HepG2 (cell line): ENCODE data around the gene ADGRL3. TPM values are rescaled to one million over a fixed set of nuclear protein-coding genes. Genes with fewer than 3 reads are reported as not detected.

Experiments
- ATAC-seq: fragments of 200-7000 bp; cut with Tn5 transposase; 3 replicates; pipeline ENCODE4 v1.9.1; 2020; ENCODE audit warnings: mild to moderate bottlenecking, moderate library complexity
- BruUV-seq: library from RNA; stranded (reverse); fragments of 400-500 nt; replicated peaks from 2 replicates; lab custom pipeline; 2021; lab: Mats Ljungman, UMichigan
- CTCF ChIA-PET: fragments of 300-600 bp; formaldehyde crosslinking; extraction: SDS; loops from one replicate; lab custom pipeline; 2021; ENCODE audit warnings: low total read pairs, inconsistent platforms, low intra/inter-chr PET ratio; lab: Yijun Ruan, JAX
- POLR2A ChIA-PET: fragments of 350-600 bp; sonication (Branson Sonifier 250); formaldehyde crosslinking; loops from one replicate; lab custom pipeline; 2020; ENCODE audit warnings: antibody characterized with exemption, inconsistent platforms; lab: Yijun Ruan, JAX
- DNase-seq: peaks from one replicate; pipeline ENCODE4 v3.0.0-alpha.2; 2015; ENCODE audit warnings: low spot score
- FAIRE-seq: peaks from 3 replicates; lab custom pipeline; 2011; peaks lifted over from hg19 to GRCh38; lab: Jason Lieb, UNC
- H2AFZ ChIP-seq: one replicate; pipeline ENCODE4 v1.6.1; 2011; ENCODE audit warnings: low read length, inconsistent platforms
- H3K27ac ChIP-seq: fragments of 300-600 bp; 3 replicates; pipeline ENCODE4 v1.8.0; 2011; ENCODE audit warnings: mixed run types, mild to moderate bottlenecking, mixed read lengths, low read length, inconsistent platforms; ENCODE audit not compliant: insufficient read depth; ENCODE audit errors: extremely low read length
- H3K27me3 ChIP-seq, 2 experiments: fragments of 200-600 bp in 1 of 2; 2 replicates in 1 of 2; 3 replicates in 1 of 2; pipeline versions ENCODE4 v1.6.0 to v1.8.0; 2011; ENCODE audit warnings: low read length in 2 of 2, mild to moderate bottlenecking in 2 of 2, moderate library complexity in 2 of 2, inconsistent platforms in 1 of 2; ENCODE audit not compliant: insufficient read depth in 2 of 2, control insufficient read depth in 1 of 2
- H3K36me3 ChIP-seq, 2 experiments: fragments of 200-600 bp in 1 of 2; replicated peaks in 1 of 2; 2 replicates in 1 of 2; 3 replicates in 1 of 2; pipeline versions ENCODE4 v1.5.1 to v1.8.0; 2011; ENCODE audit warnings: low read length in 2 of 2, inconsistent platforms in 1 of 2; ENCODE audit not compliant: insufficient read depth in 2 of 2, control insufficient read depth in 1 of 2
- H3K4me1 ChIP-seq: 2 replicates; pipeline ENCODE4 v1.5.1; 2012; ENCODE audit warnings: low read length, inconsistent platforms; ENCODE audit not compliant: insufficient read depth
- H3K4me2 ChIP-seq: 2 replicates; pipeline ENCODE4 v1.6.0; 2011; ENCODE audit warnings: low read depth, low read length, inconsistent platforms
- H3K4me3 ChIP-seq, 3 experiments: fragments of 200-600 bp in 1 of 3; sonication (generic), shearing (Covaris generic) in 1 of 3; replicated peaks in 1 of 3; 2 replicates each; pipeline ENCODE4 v1.5.1; 2011 to 2016; ENCODE audit warnings: low read length in 3 of 3, inconsistent platforms in 2 of 3, low read depth in 2 of 3, mild to moderate bottlenecking in 2 of 3, control low read depth in 1 of 3, mixed read lengths in 1 of 3; ENCODE audit not compliant: insufficient read depth in 1 of 3
- H3K79me2 ChIP-seq: one replicate; pipeline ENCODE4 v1.6.1; 2011; ENCODE audit warnings: low read length, inconsistent platforms; ENCODE audit not compliant: insufficient read depth
- H3K9ac ChIP-seq: 2 replicates; pipeline ENCODE4 v1.6.0; 2011; ENCODE audit warnings: mild to moderate bottlenecking, low read depth, low read length, inconsistent platforms; ENCODE audit not compliant: insufficient read depth
- H3K9me3 ChIP-seq: 2 replicates; pipeline ENCODE4 v1.5.1; 2012; ENCODE audit warnings: mild to moderate bottlenecking, low read length
- H4K20me1 ChIP-seq: 2 replicates; pipeline ENCODE4 v1.6.0; 2011; ENCODE audit warnings: inconsistent platforms, mild to moderate bottlenecking, low read length, moderate library complexity; ENCODE audit not compliant: insufficient read depth
- CEBPG ChIP-seq: IDR thresholded peaks from 2 replicates; pipeline ENCODE4 v1.6.1; 2016
- ELF1 ChIP-seq: sonication (generic); formaldehyde crosslinking; IDR thresholded peaks from 2 replicates; pipeline ENCODE4 v1.4.0; 2020; ENCODE audit warnings: missing genetic modification reagents
- HDAC2 ChIP-seq: sonication (generic); formaldehyde crosslinking; IDR thresholded peaks from 2 replicates; pipeline ENCODE4 v1.4.0; 2020; ENCODE audit warnings: missing genetic modification reagents
- NR2F6 ChIP-seq, 2 experiments: IDR thresholded peaks; 2 replicates each; pipeline ENCODE4 v1.6.1; 2016; ENCODE audit warnings: antibody characterized with exemption in 1 of 2, mild to moderate bottlenecking in 1 of 2
- PCBP2 ChIP-seq: fragments of 200-400 bp; formaldehyde crosslinking; optimal IDR thresholded peaks from 2 replicates; pipeline ENCODE3; 2018; ENCODE audit warnings: low read length, low read depth; ENCODE audit not compliant: poor library complexity, severe bottlenecking
- RBM39 ChIP-seq: fragments of 200-400 bp; formaldehyde crosslinking; IDR thresholded peaks from one replicate; pipeline ENCODE4 v1.6.1; 2018; ENCODE audit warnings: antibody characterized with exemption, mild to moderate bottlenecking, low read depth, low read length; ENCODE audit not compliant: poor library complexity, severe bottlenecking
- SNRNP70 ChIP-seq: fragments of 200-400 bp; formaldehyde crosslinking; IDR thresholded peaks from 2 replicates; pipeline ENCODE4 v1.6.1; 2017; ENCODE audit warnings: mild to moderate bottlenecking, low read depth, low read length, moderate library complexity
- XBP1 ChIP-seq: sonication (generic); formaldehyde crosslinking; IDR thresholded peaks from 2 replicates; pipeline ENCODE4 v1.5.0; 2020; ENCODE audit warnings: missing genetic modification reagents
- ZNF329 ChIP-seq: sonication (generic); formaldehyde crosslinking; IDR thresholded peaks from 2 replicates; pipeline ENCODE4 v1.9.0; 2021; ENCODE audit warnings: low read depth, mild to moderate bottlenecking, missing genetic modification reagents
- ZNF44 ChIP-seq: sonication (generic); formaldehyde crosslinking; IDR thresholded peaks from 2 replicates; pipeline ENCODE4 v1.5.1; 2020; ENCODE audit warnings: mild to moderate bottlenecking, missing genetic modification reagents
- ZNF605 ChIP-seq: sonication (generic); formaldehyde crosslinking; IDR thresholded peaks from 2 replicates; pipeline ENCODE4 v1.8.0; 2022; ENCODE audit warnings: mild to moderate bottlenecking, missing genetic modification reagents
- ZSCAN9 ChIP-seq: IDR thresholded peaks from 2 replicates; pipeline ENCODE4 v1.6.1; 2016; ENCODE audit warnings: borderline replicate concordance
- WGBS: methylation state at CpG from one replicate; pipeline ENCODE4 v1.1.6; 2017; ENCODE audit warnings: low lambda C conversion rate; 5-methylcytosine and 5-hydroxymethylcytosine counted together
- in situ Hi-C: cut with HindIII; loops from 2 replicates; pipeline ENCODE4 v1.10.0; 2017; ENCODE audit warnings: low pct_unique_long_range_greater_than_20kb; ENCODE audit not compliant: extremely low pct_ligation_motif_present
- intact Hi-C: fragments of 100-400 bp; cut with micrococcal nuclease; formaldehyde crosslinking; loops from one replicate; pipeline ENCODE4 v1.10.0; 2022; ENCODE audit not compliant: unreplicated experiment
- polyA plus RNA-seq, 8 experiments: library from polyadenylated mRNA; depleted of rRNA in 3 of 8; stranded (reverse) in 7 of 8; unstranded in 1 of 8; fragments of >200 nt; fragmentation: Illumina TruSeq in 4 of 8; extraction: Trizol in 4 of 8; gene quantifications; 2 replicates each; pipeline versions ENCODE4 v1.2.1 to v1.2.3, GENCODE V29; 2011 to 2016; ENCODE audit warnings: low read depth in 4 of 8, missing spikeins in 1 of 8, mixed read lengths in 1 of 8; ENCODE audit not compliant: insufficient read depth in 1 of 8
- total RNA-seq, 5 experiments: library from RNA; depleted of rRNA; stranded (reverse); fragments of >200 nt; fragmentation: Illumina TruSeq; extraction: Trizol; gene quantifications; 2 replicates each; pipeline ENCODE4 v1.2.3, GENCODE V29; 2016; ENCODE audit warnings: low read depth in 1 of 5
- TF ChIP-seq, protein P1 (sequence below): sonication (generic); formaldehyde crosslinking; IDR thresholded peaks from 2 replicates; pipeline ENCODE4 v1.4.0; 2020; ENCODE audit warnings: missing genetic modification reagents
- TF ChIP-seq, protein P2 (sequence below): sonication (generic); formaldehyde crosslinking; IDR thresholded peaks from 2 replicates; pipeline ENCODE4 v1.4.0; 2020; ENCODE audit warnings: missing genetic modification reagents, borderline replicate concordance

ADGRL3 gene
- total and polyA plus RNA-seq, 2 of the 13 experiments (the other 11 are each of a cell fraction or from before 2014, with no cell fraction given) = 0.04 to 0.05 TPM

GRCh38 chr4:61376301-61376700, 176.2 kb downstream of the ADGRL3 start:
- Histone ChIP-seq H4K20me1 (no peaks in the 10 kb centered on the region), H3K9me3 (no peaks in the 10 kb centered on the region), H3K27ac (no peak overlapping the region), H3K79me2 (no peaks in the 10 kb centered on the region), H3K4me1 (no peaks in the 10 kb centered on the region), H3K27me3 (no peaks in the 10 kb centered on the region), H2AFZ (no peak overlapping the region), H3K4me2 (no peak overlapping the region), H3K36me3 (no peaks in the 10 kb centered on the region), H3K4me3 (no peak overlapping the region), H3K9ac (no peak overlapping the region)
- no peak for DNase-seq
- 3% methylated on average over 3 of the region's 3 CpGs for WGBS
- no peak for FAIRE-seq
- no TSS peak for BruUV-seq
- in situ Hi-C loops = no loop called here
- no peak for ATAC-seq
- POLR2A ChIA-PET = no interaction called here
- intact Hi-C loops = no loop called here
- TF ChIP-seq ZNF44 = no peak
- TF ChIP-seq RBM39 = no peak
- TF ChIP-seq, protein P1, sequence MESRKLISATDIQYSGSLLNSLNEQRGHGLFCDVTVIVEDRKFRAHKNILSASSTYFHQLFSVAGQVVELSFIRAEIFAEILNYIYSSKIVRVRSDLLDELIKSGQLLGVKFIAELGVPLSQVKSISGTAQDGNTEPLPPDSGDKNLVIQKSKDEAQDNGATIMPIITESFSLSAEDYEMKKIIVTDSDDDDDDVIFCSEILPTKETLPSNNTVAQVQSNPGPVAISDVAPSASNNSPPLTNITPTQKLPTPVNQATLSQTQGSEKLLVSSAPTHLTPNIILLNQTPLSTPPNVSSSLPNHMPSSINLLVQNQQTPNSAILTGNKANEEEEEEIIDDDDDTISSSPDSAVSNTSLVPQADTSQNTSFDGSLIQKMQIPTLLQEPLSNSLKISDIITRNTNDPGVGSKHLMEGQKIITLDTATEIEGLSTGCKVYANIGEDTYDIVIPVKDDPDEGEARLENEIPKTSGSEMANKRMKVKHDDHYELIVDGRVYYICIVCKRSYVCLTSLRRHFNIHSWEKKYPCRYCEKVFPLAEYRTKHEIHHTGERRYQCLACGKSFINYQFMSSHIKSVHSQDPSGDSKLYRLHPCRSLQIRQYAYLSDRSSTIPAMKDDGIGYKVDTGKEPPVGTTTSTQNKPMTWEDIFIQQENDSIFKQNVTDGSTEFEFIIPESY (CRISPR knock-in tag) = no peak
- CTCF ChIA-PET = no interaction called here

GRCh38 chr4:61379406-61379805, 179.3 kb downstream of the ADGRL3 start:
- Histone ChIP-seq H3K9me3 (no peaks in the 10 kb centered on the region), H3K4me3 (no peak overlapping the region), H3K27me3 (no peaks in the 10 kb centered on the region), H3K9ac (no peak overlapping the region), H4K20me1 (no peaks in the 10 kb centered on the region), H3K36me3 (no peaks in the 10 kb centered on the region), H3K79me2 (no peaks in the 10 kb centered on the region), H3K4me1 (no peaks in the 10 kb centered on the region), H3K27ac (no peak overlapping the region), H2AFZ (no peak overlapping the region), H3K4me2 (no peak overlapping the region)
- ChIA-PET POLR2A (no interaction called here), CTCF (no interaction called here)
- BruUV-seq = no TSS peak
- intact Hi-C loops = no loop called here
- DNase-seq (no peak), ATAC-seq (no peak), FAIRE-seq (no peak)
- WGBS = 3% methylated on average over 1 of the region's 1 CpG
- in situ Hi-C loops = no loop called here
- TF ChIP-seq SNRNP70 = no peak
- TF ChIP-seq ZSCAN9 (CRISPR knock-in tag) = no peak
- TF ChIP-seq CEBPG = no peak
- no peak for TF ChIP-seq HDAC2 (CRISPR knock-in tag)
- TF ChIP-seq XBP1 (CRISPR knock-in tag) = no peak
- TF ChIP-seq NR2F6 (IDR thresholded peaks at IDR 0.05) = no peak
- TF ChIP-seq NR2F6 (CRISPR knock-in tag; IDR thresholded peaks at IDR 0.05) = no peak
- TF ChIP-seq ZNF329 = no peak
- no peak for TF ChIP-seq ELF1 (CRISPR knock-in tag)
- TF ChIP-seq PCBP2 = no peak
- TF ChIP-seq, protein P2, sequence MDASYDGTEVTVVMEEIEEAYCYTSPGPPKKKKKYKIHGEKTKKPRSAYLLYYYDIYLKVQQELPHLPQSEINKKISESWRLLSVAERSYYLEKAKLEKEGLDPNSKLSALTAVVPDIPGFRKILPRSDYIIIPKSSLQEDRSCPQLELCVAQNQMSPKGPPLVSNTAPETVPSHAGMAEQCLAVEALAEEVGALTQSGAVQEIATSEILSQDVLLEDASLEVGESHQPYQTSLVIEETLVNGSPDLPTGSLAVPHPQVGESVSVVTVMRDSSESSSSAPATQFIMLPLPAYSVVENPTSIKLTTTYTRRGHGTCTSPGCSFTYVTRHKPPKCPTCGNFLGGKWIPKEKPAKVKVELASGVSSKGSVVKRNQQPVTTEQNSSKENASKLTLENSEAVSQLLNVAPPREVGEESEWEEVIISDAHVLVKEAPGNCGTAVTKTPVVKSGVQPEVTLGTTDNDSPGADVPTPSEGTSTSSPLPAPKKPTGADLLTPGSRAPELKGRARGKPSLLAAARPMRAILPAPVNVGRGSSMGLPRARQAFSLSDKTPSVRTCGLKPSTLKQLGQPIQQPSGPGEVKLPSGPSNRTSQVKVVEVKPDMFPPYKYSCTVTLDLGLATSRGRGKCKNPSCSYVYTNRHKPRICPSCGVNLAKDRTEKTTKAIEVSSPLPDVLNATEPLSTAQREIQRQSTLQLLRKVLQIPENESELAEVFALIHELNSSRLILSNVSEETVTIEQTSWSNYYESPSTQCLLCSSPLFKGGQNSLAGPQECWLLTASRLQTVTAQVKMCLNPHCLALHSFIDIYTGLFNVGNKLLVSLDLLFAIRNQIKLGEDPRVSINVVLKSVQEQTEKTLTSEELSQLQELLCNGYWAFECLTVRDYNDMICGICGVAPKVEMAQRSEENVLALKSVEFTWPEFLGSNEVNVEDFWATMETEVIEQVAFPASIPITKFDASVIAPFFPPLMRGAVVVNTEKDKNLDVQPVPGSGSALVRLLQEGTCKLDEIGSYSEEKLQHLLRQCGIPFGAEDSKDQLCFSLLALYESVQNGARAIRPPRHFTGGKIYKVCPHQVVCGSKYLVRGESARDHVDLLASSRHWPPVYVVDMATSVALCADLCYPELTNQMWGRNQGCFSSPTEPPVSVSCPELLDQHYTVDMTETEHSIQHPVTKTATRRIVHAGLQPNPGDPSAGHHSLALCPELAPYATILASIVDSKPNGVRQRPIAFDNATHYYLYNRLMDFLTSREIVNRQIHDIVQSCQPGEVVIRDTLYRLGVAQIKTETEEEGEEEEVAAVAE (CRISPR knock-in tag) = no peak
- no peak for TF ChIP-seq ZNF605 (CRISPR knock-in tag)
